ENCODE measurements around the gene CALHM5.

The CALHM5 gene

GRCh38 chr6:116500969-116501433, 10.4 kb upstream of the CALHM5 start:
- no peak for TF ChIP-seq TAF1 (IDR thresholded peaks at IDR 0.05; ENCODE audit: borderline replicate concordance, insufficient read depth, low read length)
- TF ChIP-seq POLR2AphosphoS5 (IDR thresholded peaks at IDR 0.05; ENCODE audit: low read depth, low read length) = no peak
- TF ChIP-seq SIN3A (IDR thresholded peaks at IDR 0.05; ENCODE audit: borderline replicate concordance, insufficient read depth, low read length) = no peak
- no peak for TF ChIP-seq REST (IDR thresholded peaks at IDR 0.05; ENCODE audit: insufficient read depth in 1 of 2, low read depth in 2 of 2, low read length in 2 of 2)
- TF ChIP-seq FOXP2 (optimal IDR thresholded peaks at IDR 0.05; ENCODE audit: borderline replicate concordance, extremely low read depth, extremely low read length, insufficient read depth) = no peak

- TF ChIP-seq TAF1 (IDR thresholded peaks at IDR 0.05; ENCODE audit: borderline replicate concordance, insufficient read depth, low read length) (no peak), REST (IDR thresholded peaks at IDR 0.05; ENCODE audit: insufficient read depth in 1 of 2, low read depth in 2 of 2, low read length in 2 of 2) (no peak), FOXP2 (optimal IDR thresholded peaks at IDR 0.05; ENCODE audit: borderline replicate concordance, extremely low read depth, extremely low read length, insufficient read depth) (no peak), SIN3A (IDR thresholded peaks at IDR 0.05; ENCODE audit: borderline replicate concordance, insufficient read depth, low read length) (no peak), POLR2AphosphoS5 (IDR thresholded peaks at IDR 0.05; ENCODE audit: low read depth, low read length) (no peak)
Measured at GRCh38 chr6:116507324-116507723, 4.1 kb upstream of the CALHM5 start.

- TF ChIP-seq SIN3A (IDR thresholded peaks at IDR 0.05; ENCODE audit: borderline replicate concordance, insufficient read depth, low read length) (no peak), REST (IDR thresholded peaks at IDR 0.05; ENCODE audit: insufficient read depth in 1 of 2, low read depth in 2 of 2, low read length in 2 of 2) (no peak), TAF1 (IDR thresholded peaks at IDR 0.05; ENCODE audit: borderline replicate concordance, insufficient read depth, low read length) (no peak), POLR2AphosphoS5 (IDR thresholded peaks at IDR 0.05; ENCODE audit: low read depth, low read length) (no peak), FOXP2 (optimal IDR thresholded peaks at IDR 0.05; ENCODE audit: borderline replicate concordance, extremely low read depth, extremely low read length, insufficient read depth) (no peak)
Measured at GRCh38 chr6:116508527-116508926, 2.9 kb upstream of the CALHM5 start.

GRCh38 chr6:116512111-116512559, 696 bp downstream of the CALHM5 start:
- TF ChIP-seq POLR2AphosphoS5 (IDR thresholded peaks at IDR 0.05; ENCODE audit: low read depth, low read length) (no peak), FOXP2 (optimal IDR thresholded peaks at IDR 0.05; ENCODE audit: borderline replicate concordance, extremely low read depth, extremely low read length, insufficient read depth) (no peak), TAF1 (IDR thresholded peaks at IDR 0.05; ENCODE audit: borderline replicate concordance, insufficient read depth, low read length) (no peak), SIN3A (IDR thresholded peaks at IDR 0.05; ENCODE audit: borderline replicate concordance, insufficient read depth, low read length) (no peak), REST (IDR thresholded peaks at IDR 0.05; ENCODE audit: insufficient read depth in 1 of 2, low read depth in 2 of 2, low read length in 2 of 2) (no peak)

GRCh38 chr6:116512734-116513133, 1.3 kb downstream of the CALHM5 start:
- TF ChIP-seq SIN3A (IDR thresholded peaks at IDR 0.05; ENCODE audit: borderline replicate concordance, insufficient read depth, low read length) (no peak), TAF1 (IDR thresholded peaks at IDR 0.05; ENCODE audit: borderline replicate concordance, insufficient read depth, low read length) (no peak), FOXP2 (optimal IDR thresholded peaks at IDR 0.05; ENCODE audit: borderline replicate concordance, extremely low read depth, extremely low read length, insufficient read depth) (no peak), REST (IDR thresholded peaks at IDR 0.05; ENCODE audit: insufficient read depth in 1 of 2, low read depth in 2 of 2, low read length in 2 of 2) (no peak), POLR2AphosphoS5 (IDR thresholded peaks at IDR 0.05; ENCODE audit: low read depth, low read length) (no peak)

Measured in PFSK-1 (cell line).